GM19025 (cell line): ENCODE data around the gene NGEF.

Source experiments
- ATAC-seq: cut with Tn5 transposase; IDR thresholded peaks from one replicate; pipeline ENCODE4 v1.9.1; 2021; ENCODE audit warnings: mild to moderate bottlenecking, low read depth, moderate library complexity; ENCODE audit not compliant: unreplicated experiment

Gene NGEF

GRCh38 chr2:233047206-233047605 lies 34.1 kb upstream of the NGEF start:
- ATAC-seq: no peak

GRCh38 chr2:233044974-233045605 lies 32.0 kb upstream of the NGEF start:
- ATAC-seq: no peak

- no peak for ATAC-seq
Measured at GRCh38 chr2:233042549-233042948, 29.5 kb upstream of the NGEF start.

- no peak for ATAC-seq
Measured at GRCh38 chr2:233041722-233042323, 28.8 kb upstream of the NGEF start.

GRCh38 chr2:233040571-233040970 lies 27.5 kb upstream of the NGEF start:
- ATAC-seq: no peak

GRCh38 chr2:233039846-233040530 lies 26.9 kb upstream of the NGEF start:
- no peak for ATAC-seq

- no peak for ATAC-seq
Measured at GRCh38 chr2:233039212-233039845, 26.3 kb upstream of the NGEF start.

- ATAC-seq: no peak
Measured at GRCh38 chr2:233037078-233037477, 24.0 kb upstream of the NGEF start.

GRCh38 chr2:233036162-233036838 lies 23.2 kb upstream of the NGEF start:
- ATAC-seq: no peak

GRCh38 chr2:233035426-233036161 lies 22.5 kb upstream of the NGEF start:
- no peak for ATAC-seq

- ATAC-seq: no peak
Measured at GRCh38 chr2:233034091-233034882, 21.2 kb upstream of the NGEF start.

GRCh38 chr2:233033672-233034071 lies 20.6 kb upstream of the NGEF start:
- no peak for ATAC-seq

- no peak for ATAC-seq
Measured at GRCh38 chr2:233032551-233033320, 19.7 kb upstream of the NGEF start, which contains the start of gene NEU2. TSS of gene NEU2 (plus strand) at chr2:233032672. CDS start at chr2:233032672, 0 bp downstream.

GRCh38 chr2:233031556-233032500 lies 18.8 kb upstream of the NGEF start:
- ATAC-seq: no peak

GRCh38 chr2:233029321-233029720 lies 16.3 kb upstream of the NGEF start:
- no peak for ATAC-seq

- ATAC-seq: no peak
Measured at GRCh38 chr2:233026198-233026813, 13.2 kb upstream of the NGEF start.

- ATAC-seq: no peak
Measured at GRCh38 chr2:233025706-233026105, 12.7 kb upstream of the NGEF start.
